Measurements from ENCODE around the gene HMGCR.
"Not testable (repeated sequence)": the region's sequence is repeated elsewhere in the genome, so short reads cannot be mapped to it uniquely, and the experiment has no call there.

HMGCR gene

DNA sequence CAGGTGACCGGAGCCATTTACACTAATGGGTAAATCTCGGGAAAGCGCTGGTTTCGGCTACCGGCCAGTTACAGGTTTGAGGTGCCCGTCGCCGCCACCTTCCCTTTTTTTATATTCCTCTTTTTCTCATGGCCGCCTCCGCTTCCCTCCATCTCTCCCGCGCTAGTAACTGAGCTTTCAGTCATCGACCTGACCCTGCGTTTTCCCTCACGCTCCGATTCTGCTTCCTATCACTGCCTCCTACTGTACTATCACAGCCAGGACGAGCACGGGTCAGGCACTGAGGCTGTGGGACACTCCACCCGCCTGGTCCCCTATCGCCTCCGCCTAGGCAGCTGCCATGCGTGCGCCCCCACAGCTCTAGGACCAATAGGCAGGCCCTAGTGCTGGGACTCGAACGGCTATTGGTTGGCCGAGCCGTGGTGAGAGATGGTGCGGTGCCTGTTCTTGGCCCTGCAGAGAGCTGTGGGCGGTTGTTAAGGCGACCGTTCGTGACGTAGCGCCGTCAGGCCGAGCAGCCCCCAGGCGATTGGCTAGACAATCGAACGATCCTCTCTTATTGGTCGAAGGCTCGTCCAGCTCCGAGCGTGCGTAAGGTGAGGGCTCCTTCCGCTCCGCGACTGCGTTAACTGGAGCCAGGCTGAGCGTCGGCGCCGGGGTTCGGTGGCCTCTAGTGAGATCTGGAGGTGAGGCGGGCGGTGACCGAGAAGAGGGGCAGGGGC lies at the start of gene HMGCR:
Gene HMGCR (plus strand): TSS at position 606 of the 722 bp plus-strand sequence. CDS start 5,386 bp downstream, outside the sequence.
- peak; percentile 97 for DNase-seq

GRCh38 chr5:75291844-75292243 lies 45.2 kb upstream of the HMGCR start:
- not testable (repeated sequence) for DNase-seq

DNA sequence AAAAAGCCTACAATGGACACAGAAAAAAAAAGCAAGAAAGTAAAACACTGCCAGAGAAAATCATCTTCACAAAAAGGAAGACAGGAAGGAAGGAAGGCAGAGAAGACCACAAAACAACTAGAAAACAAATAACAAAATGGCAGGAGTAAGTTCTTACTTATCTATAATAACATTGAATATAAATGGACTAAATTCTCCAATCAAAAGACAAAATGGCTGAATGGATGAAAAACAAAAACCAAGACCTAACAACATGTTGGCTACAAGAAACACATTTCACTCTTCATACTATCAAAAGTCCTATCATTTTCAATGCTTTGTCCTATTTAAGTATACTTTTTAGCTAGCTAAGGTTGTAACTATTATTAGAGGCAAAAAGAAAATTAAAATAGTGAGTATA lies 36.9 kb upstream of the HMGCR start:
- no peak for DNase-seq

GRCh38 chr5:75303419-75303818 lies 33.6 kb upstream of the HMGCR start:
- DNase-seq: no peak

GRCh38 chr5:75304486-75304885 lies 32.5 kb upstream of the HMGCR start:
- not testable (repeated sequence) for DNase-seq

GRCh38 chr5:75306746-75307145 lies 30.3 kb upstream of the HMGCR start:
- DNase-seq: no peak

GRCh38 chr5:75310212-75310611 lies 26.8 kb upstream of the HMGCR start:
- DNase-seq: no peak

GRCh38 chr5:75319148-75319547 lies 17.9 kb upstream of the HMGCR start:
- DNase-seq: not testable (repeated sequence)

- no peak for DNase-seq
These were observed 17.4 kb upstream of the HMGCR start for GRCh38 chr5:75319638-75320037.

GRCh38 chr5:75320371-75320770 lies 16.6 kb upstream of the HMGCR start:
- no peak for DNase-seq

DNA sequence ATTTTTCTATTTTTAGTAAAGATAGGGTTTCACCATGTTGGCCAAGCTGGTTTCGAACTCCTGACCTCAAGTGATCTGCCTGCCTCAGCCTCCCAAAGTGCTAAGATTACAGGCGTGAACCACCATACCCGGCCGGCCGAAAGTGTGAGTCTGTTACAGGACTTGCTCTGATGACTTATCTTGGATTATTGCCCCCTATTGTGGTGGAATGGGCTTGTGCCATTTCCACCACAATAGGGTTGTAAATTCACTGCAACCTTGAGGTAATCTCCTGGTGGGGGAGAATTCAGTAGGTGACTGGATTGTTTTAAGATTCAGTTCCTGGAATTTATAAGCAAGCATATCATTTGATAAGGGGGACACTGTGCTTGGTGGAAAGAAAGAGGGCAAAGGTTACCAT lies 15.0 kb upstream of the HMGCR start:
- no peak for DNase-seq

DNA sequence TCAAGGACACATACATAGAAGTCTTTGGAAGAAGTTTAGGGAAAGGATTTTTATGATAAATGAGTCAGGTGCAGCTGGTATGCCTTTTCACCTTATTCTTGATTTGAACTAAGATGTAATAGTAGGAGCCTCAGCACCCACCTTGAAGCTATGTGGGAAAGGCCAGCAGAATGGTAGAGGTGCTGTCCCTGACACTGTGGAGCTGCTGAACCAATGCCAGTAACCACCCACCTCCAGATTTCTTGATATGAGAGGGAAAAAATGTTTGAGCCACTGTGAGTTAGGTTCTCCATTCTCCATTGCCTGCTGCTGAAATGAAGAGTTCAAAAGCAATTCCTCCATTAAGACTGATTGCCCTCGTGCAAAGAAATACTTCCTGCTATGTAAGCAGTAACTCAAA lies 12.2 kb upstream of the HMGCR start:
- no peak for DNase-seq

- no peak for DNase-seq
These were observed 11.8 kb upstream of the HMGCR start for GRCh38 chr5:75325242-75325641.

GRCh38 chr5:75330404-75330803 lies 6.6 kb upstream of the HMGCR start:
- DNase-seq: no peak

DNA sequence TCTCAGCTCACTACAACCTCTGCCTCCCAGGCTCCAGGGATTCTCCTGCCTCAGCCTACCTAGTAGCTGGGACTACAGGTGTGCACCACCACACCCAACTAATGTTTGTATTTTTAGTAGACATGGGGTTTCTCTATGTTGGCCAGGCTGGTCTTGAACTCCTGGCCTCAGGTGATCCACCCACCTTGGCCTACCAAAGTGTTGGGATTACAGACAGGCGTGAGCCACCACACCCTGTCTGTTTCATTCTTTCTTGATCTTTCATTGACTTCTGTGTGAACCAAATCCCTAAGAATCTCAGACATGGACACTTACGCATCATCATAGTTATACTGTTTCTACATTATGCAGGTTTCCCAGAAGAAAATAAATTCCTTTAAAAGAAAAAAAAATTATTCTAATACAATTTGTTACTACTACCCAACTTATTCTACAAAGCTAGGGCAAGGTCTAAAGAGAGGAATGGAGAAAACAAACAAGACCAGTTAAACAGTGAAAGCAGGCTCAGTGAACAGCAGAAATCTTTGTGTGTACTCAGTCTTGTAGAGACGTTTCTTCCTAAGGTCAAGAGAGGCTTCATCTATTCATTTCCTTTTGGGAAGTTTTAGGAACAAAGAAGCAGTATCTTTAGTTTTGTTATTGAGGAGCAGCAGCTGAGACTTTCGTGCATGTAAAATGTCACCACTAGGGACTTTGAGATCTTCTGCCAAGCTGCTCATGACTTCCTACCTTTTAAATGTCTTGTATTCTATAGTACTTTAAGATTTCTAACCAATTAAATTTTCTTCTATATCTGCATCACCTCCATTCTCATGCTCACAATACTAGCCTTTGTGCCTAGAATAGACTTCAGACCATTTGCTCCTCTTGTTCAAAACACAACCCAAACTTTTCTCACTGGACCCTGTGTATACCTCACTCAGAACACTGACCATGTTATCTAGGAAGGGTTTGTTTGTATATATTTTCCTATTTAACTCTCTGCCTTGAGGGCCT lies 5.6 kb upstream of the HMGCR start:
- no peak for DNase-seq

DNA sequence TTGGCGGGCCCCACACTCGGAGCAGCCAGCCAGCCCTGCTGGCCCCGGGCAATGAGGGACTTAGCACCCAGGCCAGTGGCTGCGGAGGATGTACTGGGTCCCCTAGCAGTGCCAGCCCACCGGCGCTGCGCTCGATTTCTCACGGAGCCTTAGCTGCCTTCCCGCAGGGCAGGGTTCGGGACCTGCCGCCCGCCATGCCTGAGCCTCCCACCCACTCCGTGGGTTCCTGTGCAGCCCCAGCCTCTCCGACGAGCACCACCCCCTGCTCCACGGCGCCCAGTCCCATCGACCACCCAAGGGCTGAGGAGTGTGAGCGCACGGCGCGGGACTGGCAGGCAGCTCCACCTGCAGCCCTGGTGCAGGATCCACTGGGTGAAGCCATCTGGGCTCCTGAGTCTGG lies 3.3 kb upstream of the HMGCR start:
- DNase-seq: not testable (repeated sequence)

- not testable (repeated sequence) for DNase-seq
These were observed 2.6 kb upstream of the HMGCR start for GRCh38 chr5:75334413-75334812.

DNA sequence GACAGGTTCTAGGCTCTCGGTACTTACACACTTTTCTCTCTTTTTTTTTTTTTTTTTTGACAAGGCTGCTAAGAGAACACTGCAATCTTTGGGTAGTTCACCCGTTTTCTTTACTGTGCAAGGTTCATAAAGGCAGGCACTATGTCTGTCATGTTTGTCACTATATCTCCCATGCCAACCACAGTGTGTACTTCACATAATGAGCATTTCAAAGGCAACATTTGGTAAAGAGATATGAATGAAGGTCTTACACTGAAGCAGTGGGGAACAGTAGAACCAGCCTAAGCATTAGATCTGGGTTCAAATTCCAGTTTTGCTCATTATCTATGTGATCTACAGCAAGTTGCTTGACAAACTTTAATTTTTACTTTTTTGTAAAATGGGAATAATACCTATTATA lies 1.5 kb upstream of the HMGCR start:
- no peak for DNase-seq

DNA sequence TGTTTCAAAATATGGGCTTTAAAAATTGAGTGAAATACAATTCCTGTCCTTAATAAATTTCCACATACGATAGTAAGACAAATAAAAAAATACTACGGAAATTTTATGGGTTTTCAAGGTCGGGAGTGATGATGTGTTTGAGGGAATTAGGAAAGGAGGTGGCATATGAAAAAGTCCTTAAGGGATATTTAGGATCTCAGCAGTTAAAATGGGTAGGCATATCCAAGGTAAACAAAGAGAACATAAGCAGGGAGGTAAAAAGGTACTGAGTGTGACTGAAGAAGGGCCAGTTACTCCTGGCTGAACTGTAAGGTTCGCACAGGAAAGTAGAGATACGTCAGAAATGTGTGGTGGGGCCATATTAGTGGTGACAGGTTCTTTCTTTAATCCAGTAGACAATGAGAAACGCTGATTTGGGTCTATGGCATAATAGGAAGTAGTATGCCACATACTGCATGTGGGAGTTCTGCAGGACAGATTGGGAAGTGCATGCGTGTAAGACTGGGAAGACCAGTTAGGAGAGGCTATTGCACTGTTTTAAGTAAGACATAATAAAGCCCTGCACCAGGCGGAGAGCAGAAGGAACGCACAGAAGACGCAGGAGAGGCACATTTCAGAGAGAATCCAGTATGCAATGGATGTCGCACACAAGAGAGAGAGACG lies 937 bp upstream of the HMGCR start:
- no peak for DNase-seq

DNA sequence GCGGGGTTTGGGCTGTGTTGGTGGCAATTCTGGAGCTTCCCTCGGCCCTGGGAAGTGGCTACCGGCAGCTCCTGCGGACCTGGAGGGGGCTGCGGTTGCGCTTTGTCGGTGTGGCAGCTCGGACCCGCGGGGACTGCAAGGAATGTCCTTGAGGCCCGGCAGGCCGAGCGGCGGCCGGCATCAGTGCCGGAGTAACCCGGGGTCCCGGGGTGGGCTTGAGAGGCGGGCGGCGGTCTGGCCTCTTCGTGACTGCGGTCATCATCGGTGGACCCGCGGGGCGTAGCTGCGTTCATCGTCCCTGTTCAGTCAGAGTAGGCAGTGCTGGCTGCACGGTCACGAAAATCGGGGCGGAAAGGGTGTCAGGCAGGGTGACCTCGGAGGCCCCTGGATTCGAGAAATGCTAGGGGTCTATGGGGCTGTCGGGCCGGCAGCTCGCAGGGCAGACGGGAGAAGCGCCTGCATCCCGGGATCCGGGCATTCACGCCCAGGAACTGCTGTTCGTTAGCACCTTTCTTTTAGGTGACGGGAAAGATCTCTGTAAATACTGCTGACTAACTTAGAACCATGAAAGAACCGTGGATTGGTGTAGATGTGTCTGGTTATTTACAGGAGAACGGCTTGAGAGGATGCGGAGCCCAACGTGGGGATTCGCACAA lies 474 bp downstream of the HMGCR start:
- peak; percentile 9 for DNase-seq

DNA sequence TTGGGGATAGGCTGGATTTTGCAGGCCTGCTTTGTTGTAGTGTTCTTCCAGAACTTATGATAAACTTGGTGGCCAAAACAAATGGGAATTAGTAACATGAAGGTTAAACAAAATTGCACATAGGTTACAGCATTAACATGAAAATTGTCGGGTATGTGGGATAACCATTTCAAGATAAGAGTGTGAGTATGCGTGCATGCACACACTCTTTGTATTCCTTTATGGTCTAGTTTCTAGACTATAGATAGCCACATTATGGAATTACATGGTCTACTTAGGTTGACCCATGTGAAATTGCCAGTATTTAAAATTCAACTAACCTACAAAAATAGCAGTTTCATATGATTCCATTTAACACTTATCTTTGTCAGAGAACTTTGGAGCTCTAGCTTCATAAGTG lies 1.4 kb downstream of the HMGCR start:
- no peak for DNase-seq

DNA sequence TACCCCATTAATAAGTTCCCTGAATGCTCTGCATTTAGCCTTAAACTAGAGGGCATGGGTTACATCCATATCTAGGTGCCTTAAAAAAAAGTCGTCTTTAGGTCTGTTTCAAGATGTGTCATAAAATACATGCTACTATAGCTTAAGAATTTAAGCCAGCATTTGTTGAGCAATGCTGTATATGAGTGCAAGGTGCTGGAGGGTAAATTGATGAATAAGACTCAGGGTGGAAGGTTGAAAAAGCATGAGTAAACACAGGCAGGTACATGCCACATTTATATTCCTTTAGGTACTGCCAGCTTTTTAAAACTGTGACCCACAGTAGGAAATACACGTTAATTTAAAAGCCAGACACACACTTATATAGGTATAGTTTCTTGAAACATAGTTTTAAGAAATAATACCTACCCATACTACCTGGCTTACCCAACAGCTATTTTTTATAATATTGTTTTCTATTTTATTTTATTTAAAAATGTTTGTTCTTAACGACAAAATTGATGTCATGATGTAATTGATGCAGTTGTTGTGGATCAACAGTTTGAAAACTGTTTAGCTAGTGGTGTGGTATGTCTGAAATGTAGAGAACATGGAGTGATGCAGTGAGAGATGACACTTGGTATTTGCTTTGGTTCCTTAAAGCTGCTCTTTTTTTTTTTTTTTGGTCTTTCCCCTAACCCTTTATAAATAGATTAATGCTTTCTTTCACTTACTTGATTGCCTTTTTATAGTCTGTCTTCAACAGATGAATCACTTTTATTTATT lies 3.9 kb downstream of the HMGCR start:
- DNase-seq: no peak

Data from activated CD4-positive, alpha-beta T cell treated with anti-CD3 and anti-CD28 coated beads for 1 hour (primary cell).